ENCODE data around the gene LIAS. TPM values are rescaled to one million over a fixed set of nuclear protein-coding genes. Genes with fewer than 3 reads are reported as not detected.
A peak's percentile ranks its signal among the peaks of the same experiment; 100 is the strongest.
"Not testable (repeated sequence)": the region's sequence is repeated elsewhere in the genome, so short reads cannot be mapped to it uniquely, and the experiment has no call there.

LIAS gene
- total RNA-seq, 2 experiments from 2014 or later = 10.0 to 10.1 TPM

DNA sequence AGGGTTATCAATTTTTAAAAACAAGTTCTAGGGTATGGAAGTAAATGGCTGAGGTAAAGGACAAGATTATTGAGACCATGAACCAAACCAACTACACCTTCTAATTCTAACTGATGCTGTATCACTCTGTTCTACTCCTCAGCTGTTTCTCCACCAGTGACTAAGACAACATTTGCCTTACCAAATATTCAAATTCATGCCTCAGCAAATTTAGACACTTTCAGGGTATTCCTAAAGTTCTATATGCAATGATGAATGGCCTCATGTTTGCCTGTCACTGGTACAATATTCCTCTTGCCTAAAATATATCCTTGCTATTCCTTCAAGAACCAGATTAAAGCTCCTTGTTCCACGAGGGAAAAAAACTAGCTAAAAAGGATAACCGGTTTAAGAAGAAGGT lies 5.1 kb upstream of the LIAS start:
- no peak for ATAC-seq (ENCODE audit: poor library complexity)
- peaks cover 72% of the 10 kb centered on the region for H3K36me3 ChIP-seq (ENCODE audit: insufficient read depth, low read length)
- peaks cover 85% of the 10 kb centered on the region for H3K36me3 Mint-ChIP-seq (ENCODE audit: low read depth)
- H3K9me3 Mint-ChIP-seq = no peaks in the 10 kb centered on the region
- H3K27me3 ChIP-seq (ENCODE audit: control insufficient read depth in 1 of 2, insufficient read depth in 2 of 2, low read length in 2 of 2) = no peaks in the 10 kb centered on the region
- no peaks in the 10 kb centered on the region for H3K27me3 Mint-ChIP-seq
- TF ChIP-seq, protein P1, sequence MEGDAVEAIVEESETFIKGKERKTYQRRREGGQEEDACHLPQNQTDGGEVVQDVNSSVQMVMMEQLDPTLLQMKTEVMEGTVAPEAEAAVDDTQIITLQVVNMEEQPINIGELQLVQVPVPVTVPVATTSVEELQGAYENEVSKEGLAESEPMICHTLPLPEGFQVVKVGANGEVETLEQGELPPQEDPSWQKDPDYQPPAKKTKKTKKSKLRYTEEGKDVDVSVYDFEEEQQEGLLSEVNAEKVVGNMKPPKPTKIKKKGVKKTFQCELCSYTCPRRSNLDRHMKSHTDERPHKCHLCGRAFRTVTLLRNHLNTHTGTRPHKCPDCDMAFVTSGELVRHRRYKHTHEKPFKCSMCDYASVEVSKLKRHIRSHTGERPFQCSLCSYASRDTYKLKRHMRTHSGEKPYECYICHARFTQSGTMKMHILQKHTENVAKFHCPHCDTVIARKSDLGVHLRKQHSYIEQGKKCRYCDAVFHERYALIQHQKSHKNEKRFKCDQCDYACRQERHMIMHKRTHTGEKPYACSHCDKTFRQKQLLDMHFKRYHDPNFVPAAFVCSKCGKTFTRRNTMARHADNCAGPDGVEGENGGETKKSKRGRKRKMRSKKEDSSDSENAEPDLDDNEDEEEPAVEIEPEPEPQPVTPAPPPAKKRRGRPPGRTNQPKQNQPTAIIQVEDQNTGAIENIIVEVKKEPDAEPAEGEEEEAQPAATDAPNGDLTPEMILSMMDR (IDR thresholded peaks at IDR 0.05) = no peak
- peaks cover 42% of the 10 kb centered on the region for H3K4me1 Mint-ChIP-seq (ENCODE audit: low read depth)
- peak overlapping the region; percentile 30 for H3K4me3 Mint-ChIP-seq
- H3K27ac Mint-ChIP-seq = peak overlapping the region; percentile 10
- CTCF ChIA-PET = no interaction called here
- H3K27ac ChIP-seq (ENCODE audit: low read depth in 1 of 2, low read length in 2 of 2) = no peak overlapping the region
- H3K4me1 ChIP-seq (ENCODE audit: insufficient read depth, low read length) = peaks cover 16% of the 10 kb centered on the region
- intact Hi-C loops (cut with DNase I, micrococcal nuclease) = loop anchor here in 1 of 2 experiments (5.0 to 10.0 kb wide), 3 partner anchors 101 to 1769 kb away; partner anchors contain the start of gene RELL1
- H3K4me3 ChIP-seq (ENCODE audit: low read length) = no peak overlapping the region
- POLR2A ChIA-PET = interaction anchor here (1.2 kb wide), 1 partner anchor 185 kb away, joined by 3 read pairs; the partner anchor contains the start of gene SMIM14
- no peaks in the 10 kb centered on the region for H3K9me3 ChIP-seq (ENCODE audit: control insufficient read depth in 1 of 2, insufficient read depth in 1 of 2, low read length in 2 of 2)
- DNase-seq = no peak

DNA sequence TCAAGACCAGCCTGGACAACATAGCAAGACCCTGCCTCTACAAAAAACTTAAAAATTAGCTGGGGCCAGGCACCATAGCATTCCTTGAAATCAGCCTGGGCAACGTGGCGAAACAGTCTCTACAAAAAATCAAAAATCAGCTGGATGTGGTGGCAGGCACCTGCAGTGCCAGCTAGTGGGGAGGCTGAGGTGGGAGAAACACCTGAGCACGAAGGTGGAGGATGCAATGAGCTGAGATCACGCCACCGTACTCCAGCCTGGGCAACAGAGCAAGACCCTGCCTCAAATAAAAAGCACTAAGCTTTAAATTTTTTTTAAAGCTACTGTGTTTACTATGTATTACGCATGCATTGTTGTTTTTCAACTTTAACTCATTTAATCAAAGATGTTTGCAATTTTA lies 3.4 kb upstream of the LIAS start:
- Mint-ChIP-seq H3K9me3 (no peaks in the 10 kb centered on the region), H3K27ac (peak overlapping the region; percentile 100), H3K36me3 (ENCODE audit: low read depth) (peaks cover 94% of the 10 kb centered on the region), H3K4me3 (no peak overlapping the region), H3K27me3 (no peaks in the 10 kb centered on the region), H3K4me1 (ENCODE audit: low read depth) (peaks cover 55% of the 10 kb centered on the region)
- ChIA-PET POLR2A (interaction anchor here (5.0 kb wide), 1 partner anchor 90 kb away, joined by 54 read pairs; the partner anchor contains the start of gene RFC1), CTCF (interaction anchor here (0.7 to 1.4 kb wide), 2 partner anchors 12 to 14 kb away, joined by 3 to 5 read pairs; no protein-coding TSS in a partner anchor)
- ATAC-seq (ENCODE audit: poor library complexity) = no peak
- Histone ChIP-seq H3K36me3 (ENCODE audit: insufficient read depth, low read length) (peaks cover 72% of the 10 kb centered on the region), H3K9me3 (ENCODE audit: control insufficient read depth in 1 of 2, insufficient read depth in 1 of 2, low read length in 2 of 2) (no peaks in the 10 kb centered on the region), H3K27ac (ENCODE audit: low read depth in 1 of 2, low read length in 2 of 2) (no peak overlapping the region), H3K27me3 (ENCODE audit: control insufficient read depth in 1 of 2, insufficient read depth in 2 of 2, low read length in 2 of 2) (no peaks in the 10 kb centered on the region), H3K4me1 (ENCODE audit: insufficient read depth, low read length) (peaks cover 26% of the 10 kb centered on the region), H3K4me3 (ENCODE audit: low read length) (no peak overlapping the region)
- TF ChIP-seq, protein P1 (IDR thresholded peaks at IDR 0.05) = no peak
- DNase-seq = no peak
- intact Hi-C loops (cut with DNase I, micrococcal nuclease) = loop anchor here (5.0 to 10.0 kb wide), 6 partner anchors 88 to 1771 kb away; partner anchors contain the start of genes RFC1 (in 2 of the 2), RELL1 (in 1 of the 2), SMIM14 (in 1 of the 2) and WDR19 (in 1 of the 2)

DNA sequence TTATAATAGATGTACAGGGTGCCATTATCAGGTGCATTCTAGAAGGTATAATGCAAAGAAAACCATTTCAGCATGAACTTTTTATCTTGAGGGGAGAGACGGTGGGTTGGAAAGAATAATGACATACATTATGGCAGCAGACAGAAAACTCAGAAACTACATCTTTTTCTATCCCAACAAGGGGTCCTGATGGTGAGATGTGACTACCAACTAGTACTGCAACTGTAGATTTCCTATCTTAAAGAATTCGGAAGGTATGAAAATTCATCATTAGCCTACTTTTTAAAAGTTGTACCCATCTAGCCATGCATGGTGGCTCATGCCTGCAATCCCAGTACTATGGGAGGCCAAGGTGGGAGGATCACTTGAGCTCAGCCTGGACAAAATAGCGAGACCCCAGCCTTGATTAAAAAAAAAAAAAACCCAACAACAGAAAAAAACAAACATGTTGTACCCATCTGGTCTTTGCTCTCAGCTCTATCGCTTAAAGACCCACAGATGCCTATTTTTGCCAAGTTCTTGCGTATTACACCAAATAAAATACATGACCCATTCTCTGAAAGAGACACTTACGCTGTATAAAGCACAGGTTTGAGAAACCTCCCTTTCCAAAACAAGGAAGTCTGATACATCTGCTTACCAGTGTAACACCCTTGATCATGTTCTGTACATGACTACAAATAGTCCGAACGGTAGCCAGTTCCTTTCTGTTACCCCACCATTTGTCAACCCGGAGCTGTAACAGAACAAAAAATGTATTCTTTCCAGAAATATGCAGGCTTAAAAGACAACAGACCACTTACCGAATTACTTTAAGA lies 1.7 kb upstream of the LIAS start:
- H3K27me3 ChIP-seq (ENCODE audit: control insufficient read depth in 1 of 2, insufficient read depth in 2 of 2, low read length in 2 of 2) = no peaks in the 10 kb centered on the region
- intact Hi-C loops (cut with DNase I, micrococcal nuclease) = loop anchor here (5.0 to 10.0 kb wide), 6 partner anchors 90 to 1772 kb away; partner anchors contain the start of genes RFC1 (in 2 of the 2), RELL1 (in 1 of the 2), SMIM14 (in 1 of the 2) and WDR19 (in 1 of the 2)

DNA sequence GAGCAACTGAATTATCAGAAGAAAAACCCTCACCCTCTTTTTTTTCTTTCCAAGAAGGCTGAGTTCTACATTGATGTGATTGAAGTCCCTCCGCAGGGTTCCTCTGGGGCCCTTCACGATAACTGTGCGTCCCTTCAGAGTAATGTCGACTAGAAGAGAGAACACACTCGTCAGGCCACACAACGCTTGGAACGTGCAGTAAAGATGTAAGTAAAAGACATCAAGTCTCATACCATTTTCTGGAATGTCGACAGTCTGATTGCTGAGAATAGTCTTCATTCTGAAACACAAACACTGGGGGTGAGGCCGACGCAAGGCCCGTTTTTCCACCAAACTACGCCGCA lies 723 bp upstream of the LIAS start:
- not testable (repeated sequence) for H3K27me3 ChIP-seq (ENCODE audit: control insufficient read depth in 1 of 2, insufficient read depth in 2 of 2, low read length in 2 of 2); H3K9me3 Mint-ChIP-seq; H3K9me3 ChIP-seq (ENCODE audit: control insufficient read depth in 1 of 2, insufficient read depth in 1 of 2, low read length in 2 of 2); DNase-seq; H3K27me3 Mint-ChIP-seq
- H3K4me3 ChIP-seq (ENCODE audit: low read length) = peak overlapping the region; percentile 68
- H3K27ac ChIP-seq (ENCODE audit: low read depth in 1 of 2, low read length in 2 of 2) = peak overlapping the region; percentile 92 to 98
- Mint-ChIP-seq H3K4me3 (peak overlapping the region; percentile 96), H3K36me3 (ENCODE audit: low read depth) (peaks cover 73% of the 10 kb centered on the region), H3K4me1 (ENCODE audit: low read depth) (peaks cover 54% of the 10 kb centered on the region), H3K27ac (peak overlapping the region; percentile 100)
- CTCF ChIA-PET = interaction anchor here (1.0 to 4.2 kb wide), 3 partner anchors 10 to 520 kb away, joined by 3 to 27 read pairs (median 3); no protein-coding TSS in a partner anchor
- POLR2A ChIA-PET = interaction anchor here (1.0 to 5.0 kb wide), 13 partner anchors 10 to 1772 kb away, joined by 3 to 54 read pairs (median 13); partner anchors contain the start of genes RFC1, SMIM14, TLR1 and UBE2K
- ATAC-seq (ENCODE audit: poor library complexity) = peak; percentile 3
- peaks cover 26% of the 10 kb centered on the region for H3K4me1 ChIP-seq (ENCODE audit: insufficient read depth, low read length)
- intact Hi-C loops (cut with DNase I, micrococcal nuclease) = loop anchor here (1.0 to 10.0 kb wide), 10 partner anchors 69 to 1773 kb away; partner anchors contain the start of genes RFC1 (in 2 of the 2), SMIM14 (in 2 of the 2), PDS5A (in 1 of the 2) and RELL1 (in 1 of the 2)
- H3K36me3 ChIP-seq (ENCODE audit: insufficient read depth, low read length) = peaks cover 53% of the 10 kb centered on the region

More for the DNA sequence above, 1.7 kb upstream of the LIAS start:
- TF ChIP-seq, protein P1 (IDR thresholded peaks at IDR 0.05) = no peak
- Histone ChIP-seq H3K4me1 (ENCODE audit: insufficient read depth, low read length) (peaks cover 26% of the 10 kb centered on the region), H3K27ac (ENCODE audit: low read depth in 1 of 2, low read length in 2 of 2) (peak overlapping the region; percentile 92 to 98), H3K36me3 (ENCODE audit: insufficient read depth, low read length) (peaks cover 62% of the 10 kb centered on the region), H3K4me3 (ENCODE audit: low read length) (peak overlapping the region; percentile 68), H3K9me3 (ENCODE audit: control insufficient read depth in 1 of 2, insufficient read depth in 1 of 2, low read length in 2 of 2) (no peaks in the 10 kb centered on the region)
- H3K27me3 Mint-ChIP-seq = no peaks in the 10 kb centered on the region
- peak overlapping the region; percentile 96 for H3K4me3 Mint-ChIP-seq
- POLR2A ChIA-PET = interaction anchor here (2.3 to 5.0 kb wide), 7 partner anchors 9 to 275 kb away, joined by 10 to 54 read pairs (median 21); partner anchors contain the start of genes RFC1, UBE2K, UGDH and WDR19
- peak in 1 of 14 experiments; percentile 14 for DNase-seq
- H3K27ac Mint-ChIP-seq = peak overlapping the region; percentile 100
- CTCF ChIA-PET = interaction anchor here (1.0 to 4.2 kb wide), 2 partner anchors 9 to 12 kb away, joined by 3 to 27 read pairs; no protein-coding TSS in a partner anchor
- H3K9me3 Mint-ChIP-seq = no peaks in the 10 kb centered on the region
- peaks cover 83% of the 10 kb centered on the region for H3K36me3 Mint-ChIP-seq (ENCODE audit: low read depth)
- no peak for ATAC-seq (ENCODE audit: poor library complexity)
- peaks cover 55% of the 10 kb centered on the region for H3K4me1 Mint-ChIP-seq (ENCODE audit: low read depth)

Data from CD4-positive, alpha-beta T cell (primary cell).